ENCODE measurements around the gene MX1.
"Not testable (repeated sequence)": the region's sequence is repeated elsewhere in the genome, so short reads cannot be mapped to it uniquely, and the experiment has no call there.

Gene MX1

GRCh38 chr21:41410361-41410760, 15.7 kb upstream of the MX1 start:
- DNase-seq = no peak

- no peak for DNase-seq
Observed at GRCh38 chr21:41410767-41411448, 15.1 kb upstream of the MX1 start.

GRCh38 chr21:41411449-41412089, 14.5 kb upstream of the MX1 start:
- DNase-seq = peak in 1 of 4 experiments; percentile 10

DNA sequence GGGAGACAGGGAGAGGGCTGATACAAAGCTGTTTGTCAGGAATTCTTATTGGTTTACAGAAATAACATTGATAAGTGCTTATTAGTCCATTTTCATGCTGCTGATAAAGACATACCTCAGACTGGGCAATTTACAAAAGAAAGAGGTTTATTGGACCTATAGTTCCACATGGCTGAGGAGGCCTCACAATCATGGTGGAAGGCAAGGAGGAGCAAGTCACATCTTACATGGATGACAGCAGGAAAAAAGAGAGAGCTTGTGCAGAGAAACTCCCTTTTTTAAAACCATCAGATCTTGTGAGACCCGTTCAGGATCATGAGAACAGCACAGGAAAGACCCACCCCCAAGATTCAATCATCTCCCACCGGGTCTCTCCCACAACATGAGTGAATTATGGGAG, 8.5 kb upstream of the MX1 start:
- not testable (repeated sequence) for DNase-seq

- DNase-seq = no peak
Observed at GRCh38 chr21:41418393-41418792, 7.6 kb upstream of the MX1 start.

GRCh38 chr21:41418956-41419680, 6.9 kb upstream of the MX1 start:
- no peak for DNase-seq

GRCh38 chr21:41419921-41420862, 5.8 kb upstream of the MX1 start:
- DNase-seq = peak; percentile 9 to 52 (median 36)

DNA sequence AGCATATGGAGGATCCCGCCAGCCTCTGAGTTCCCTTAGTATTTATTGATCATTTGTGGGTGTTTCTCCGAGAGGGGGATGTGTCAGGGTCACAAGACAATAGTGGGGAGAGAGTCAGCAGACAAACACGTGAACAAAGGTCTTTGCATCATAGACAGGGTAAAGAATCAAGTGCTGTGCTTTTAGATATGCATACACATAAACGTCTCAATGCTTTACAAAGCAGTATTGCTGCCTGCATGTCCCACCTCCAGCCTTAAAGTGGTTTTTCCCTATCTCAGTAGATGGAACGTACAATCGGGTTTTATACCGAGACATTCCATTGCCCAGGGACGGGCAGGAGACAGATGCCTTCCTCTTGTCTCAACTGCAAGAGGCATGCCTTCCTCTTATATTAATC, 5.0 kb upstream of the MX1 start:
- DNase-seq = not testable (repeated sequence)

- DNase-seq = no peak
Observed at GRCh38 chr21:41422546-41423304, 3.3 kb upstream of the MX1 start.

DNA sequence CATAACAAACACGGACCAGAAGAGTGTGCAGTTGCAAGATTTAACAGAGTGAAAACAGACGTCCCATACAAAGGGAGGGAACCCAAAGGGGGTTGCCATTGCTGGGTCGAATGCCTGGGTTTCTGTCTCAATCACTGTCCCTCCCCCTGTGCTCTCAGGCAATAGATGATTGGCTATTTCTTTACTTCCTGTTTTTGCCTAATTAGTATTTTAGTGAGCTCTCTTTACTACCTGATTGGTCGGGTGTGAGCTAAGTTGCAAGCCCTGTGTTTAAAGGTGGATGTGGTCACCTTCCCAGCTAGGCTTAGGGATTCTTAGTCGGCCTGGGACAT, 2.8 kb upstream of the MX1 start:
- DNase-seq = not testable (repeated sequence)

- DNase-seq = no peak
Observed at GRCh38 chr21:41425588-41425953, 468 bp upstream of the MX1 start.

DNA sequence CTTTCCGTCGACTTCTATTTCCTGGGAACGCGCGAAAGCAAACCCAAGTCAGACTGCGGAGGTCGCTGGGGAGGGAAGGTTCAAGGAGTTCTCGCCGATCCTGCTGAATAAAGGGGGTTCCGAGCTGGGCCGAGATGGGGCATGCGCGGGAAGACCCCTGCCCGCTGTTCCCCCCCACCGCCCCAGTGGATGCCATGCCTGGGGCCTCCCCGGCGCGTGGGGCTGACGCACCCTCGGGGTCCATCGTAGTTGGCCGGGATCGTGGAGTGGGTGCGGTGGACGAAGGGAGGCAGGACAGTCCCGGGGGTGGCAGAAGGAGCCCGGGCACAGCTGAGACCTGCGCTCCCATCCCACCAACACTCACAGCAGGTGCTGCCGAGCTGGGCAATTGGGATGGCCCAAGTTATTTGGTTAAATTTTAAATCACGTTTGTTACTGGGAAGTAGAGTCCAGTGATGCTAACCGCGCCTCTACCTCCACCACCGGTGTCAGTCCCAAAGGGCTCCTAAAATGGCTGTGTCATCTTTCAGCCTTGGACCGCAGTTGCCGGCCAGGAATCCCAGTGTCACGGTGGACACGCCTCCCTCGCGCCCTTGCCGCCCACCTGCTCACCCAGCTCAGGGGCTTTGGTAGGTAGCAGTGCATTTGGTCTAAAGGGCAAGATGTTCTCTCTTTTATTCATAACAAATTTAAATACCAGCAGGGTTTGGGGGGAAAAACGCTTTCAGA, 801 bp downstream of the MX1 start:
- DNase-seq = no peak

- DNase-seq = no peak
Observed at GRCh38 chr21:41427556-41427955, 1.5 kb downstream of the MX1 start.

DNA sequence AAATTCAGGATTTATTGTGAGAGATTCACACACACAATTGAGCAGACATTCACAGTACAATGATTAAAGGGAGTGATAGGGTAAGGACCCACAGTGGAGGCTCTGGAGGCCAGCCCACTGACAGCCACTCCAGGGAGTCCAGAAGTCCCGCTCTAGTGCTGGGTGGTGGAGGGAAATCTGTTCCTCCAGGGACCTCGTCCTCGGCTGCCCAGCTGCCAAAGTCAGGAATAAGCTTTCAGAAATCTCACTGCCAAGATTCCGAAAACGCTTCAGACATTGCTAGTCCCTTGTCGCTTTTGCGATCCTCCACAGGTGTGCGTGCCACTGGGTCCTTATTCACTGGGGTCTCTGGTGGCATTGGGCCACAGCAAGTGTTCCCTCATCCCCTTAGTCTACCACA, 2.3 kb downstream of the MX1 start:
- no peak for DNase-seq

GRCh38 chr21:41428847-41429246, 2.8 kb downstream of the MX1 start:
- DNase-seq = no peak

DNA sequence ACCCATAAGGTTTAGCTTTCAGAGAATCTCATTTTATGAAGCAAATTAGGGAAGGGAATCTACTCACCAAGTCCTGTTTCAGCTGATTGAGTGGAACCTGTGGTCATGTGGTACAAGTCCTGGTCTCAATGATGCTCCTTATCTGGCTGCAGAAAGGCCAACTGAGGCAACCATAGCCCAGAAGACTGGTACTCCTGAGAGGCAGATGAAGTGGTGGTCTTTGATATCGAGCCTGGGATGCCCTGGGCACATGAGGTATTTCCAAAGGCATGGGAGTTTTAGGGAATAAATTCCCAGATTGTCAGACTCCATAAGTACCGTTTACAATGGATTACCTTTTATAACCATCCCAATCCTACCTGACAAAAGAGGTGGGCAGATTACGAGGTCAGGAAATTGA, 3.3 kb downstream of the MX1 start:
- DNase-seq = no peak

DNA sequence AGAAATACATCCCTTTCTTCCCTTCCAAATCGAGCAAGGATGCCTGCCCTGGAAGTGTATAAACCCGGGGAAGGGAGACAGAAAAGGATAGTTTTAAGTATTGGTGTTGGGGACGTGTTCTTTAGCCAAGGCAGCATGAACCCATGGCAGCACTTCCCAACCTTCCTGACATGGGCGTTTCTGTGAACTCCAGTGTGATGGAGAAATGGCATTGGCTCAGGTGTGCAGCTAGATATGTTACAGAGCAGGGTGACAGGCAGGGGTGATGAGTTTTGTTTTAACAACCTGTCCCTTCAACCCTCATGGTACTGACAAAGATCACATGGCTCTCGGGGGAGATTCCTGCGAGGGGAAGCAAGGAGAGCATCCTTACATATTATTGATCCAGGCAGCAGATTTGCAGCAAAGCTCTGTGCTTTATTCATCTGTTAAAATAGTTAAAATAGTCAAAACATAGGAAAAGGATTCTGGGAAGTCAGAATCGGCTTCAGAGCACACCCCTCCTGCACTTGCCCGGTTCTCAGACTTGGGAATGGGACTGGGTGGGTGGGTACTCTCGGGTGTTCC, 4.0 kb downstream of the MX1 start:
- no peak for DNase-seq

GRCh38 chr21:41431788-41432548, 5.9 kb downstream of the MX1 start:
- no peak for DNase-seq

- DNase-seq = no peak
Observed at GRCh38 chr21:41432562-41433460, 6.8 kb downstream of the MX1 start.

Data from activated CD4-positive, CD25-positive, alpha-beta regulatory T cell (primary cell).